ENCODE measurements around the gene PRLH.

- TF ChIP-seq CTCF (conservative IDR thresholded peaks at IDR 0.05; ENCODE audit: low read depth, low read length): no peak
- no peak for TF ChIP-seq EZH2 (IDR thresholded peaks at IDR 0.05; ENCODE audit: borderline replicate concordance, low read depth, low read length, poor library complexity, severe bottlenecking)
Measured at GRCh38 chr2:237574894-237575868, 8.8 kb downstream of the PRLH start.
